BE2C (cell line): ENCODE measurements around the gene TTYH3.

ENCODE experiments used
- DNase-seq: peaks from one replicate; pipeline ENCODE4 v3.0.0-alpha.2; 2020
- H3K27me3 ChIP-seq: fragments of 250-450 bp; sonication (Bioruptor Pico); 2 replicates; pipeline ENCODE4 v1.5.1; 2020; ENCODE audit warnings: mild to moderate bottlenecking
- H3K36me3 ChIP-seq: fragments of 250-450 bp; sonication (Bioruptor Pico); 2 replicates; pipeline ENCODE4 v1.5.1; 2020; ENCODE audit warnings: mild to moderate bottlenecking
- H3K4me1 ChIP-seq: fragments of 250-450 bp; sonication (Bioruptor Pico); 2 replicates; pipeline ENCODE4 v1.5.1; 2020
- H3K4me3 ChIP-seq: 2 replicates; pipeline ENCODE4 v1.5.1; 2011; ENCODE audit warnings: low read depth, low read length
- H3K9me3 ChIP-seq: fragments of 250-450 bp; sonication (Bioruptor Pico); 2 replicates; pipeline ENCODE4 v1.5.1; 2020
- CTCF ChIP-seq: IDR thresholded peaks from 2 replicates; pipeline ENCODE4 v1.5.1; 2012; ENCODE audit warnings: mild to moderate bottlenecking, low read depth, low read length

TTYH3 gene

GRCh38 chr7:2640846-2641316 lies 9.1 kb downstream of the TTYH3 start:
- Histone ChIP-seq H3K36me3 (no peaks in the 10 kb centered on the region), H3K4me3 (no peak overlapping the region), H3K9me3 (no peaks in the 10 kb centered on the region), H3K27me3 (no peaks in the 10 kb centered on the region), H3K4me1 (peaks cover 62% of the 10 kb centered on the region)
- no peak for DNase-seq
- TF ChIP-seq CTCF: no peak

- peaks cover 58% of the 10 kb centered on the region for H3K4me1 ChIP-seq
- peaks cover 3% of the 10 kb centered on the region for H3K36me3 ChIP-seq
- H3K9me3 ChIP-seq: no peaks in the 10 kb centered on the region
- TF ChIP-seq CTCF: no peak
- DNase-seq: peak; percentile 84
- H3K27me3 ChIP-seq: no peaks in the 10 kb centered on the region
- H3K4me3 ChIP-seq: peak overlapping the region; percentile 14; the same call in 1 of the 2 replicates
Observed at GRCh38 chr7:2641406-2642393, 9.9 kb downstream of the TTYH3 start.

- peaks cover 44% of the 10 kb centered on the region for H3K4me1 ChIP-seq
- no peak for DNase-seq
- H3K4me3 ChIP-seq: no peak overlapping the region
- TF ChIP-seq CTCF: peak; percentile 46
- no peaks in the 10 kb centered on the region for H3K9me3 ChIP-seq
- peaks cover 15% of the 10 kb centered on the region for H3K36me3 ChIP-seq
- H3K27me3 ChIP-seq: no peaks in the 10 kb centered on the region
Observed at GRCh38 chr7:2643386-2644219, 11.8 kb downstream of the TTYH3 start.

- Histone ChIP-seq H3K4me1 (peaks cover 39% of the 10 kb centered on the region), H3K36me3 (peaks cover 17% of the 10 kb centered on the region), H3K27me3 (no peaks in the 10 kb centered on the region), H3K4me3 (no peak overlapping the region), H3K9me3 (no peaks in the 10 kb centered on the region)
- TF ChIP-seq CTCF: no peak
- no peak for DNase-seq
Observed at GRCh38 chr7:2644220-2644561, 12.4 kb downstream of the TTYH3 start.

GRCh38 chr7:2644562-2645273 lies 12.9 kb downstream of the TTYH3 start:
- DNase-seq: no peak
- Histone ChIP-seq H3K27me3 (no peaks in the 10 kb centered on the region), H3K9me3 (no peaks in the 10 kb centered on the region), H3K4me1 (peaks cover 39% of the 10 kb centered on the region), H3K36me3 (peaks cover 22% of the 10 kb centered on the region), H3K4me3 (peak overlapping the region; percentile 14; the same call in 1 of the 2 replicates)
- no peak for TF ChIP-seq CTCF
